Right lung (tissue), 5 donors: Measurements from ENCODE around the gene MPND. TPM values are rescaled to one million over a fixed set of nuclear protein-coding genes. Genes with fewer than 3 reads are reported as not detected.

Source experiments
- DNase-seq, 2 donors: peaks; one replicate each; pipeline ENCODE4 v3.0.0-alpha.2; 2013
- polyA plus RNA-seq, 5 donors: library from polyadenylated mRNA; unstranded; fragments of 120-200 nt; gene quantifications; one replicate each; pipeline versions ENCODE4 v1.2.1 to v1.2.3, GENCODE V29; 2013; ENCODE audit warnings: inconsistent platforms in 1 of 5, low replicate concordance in 1 of 5; ENCODE audit not compliant: insufficient read length in 5 of 5, insufficient read depth in 1 of 5

MPND gene
- polyA plus RNA-seq, 5 donors, result 14.7 to 27.8 (median 20.8) TPM

DNA sequence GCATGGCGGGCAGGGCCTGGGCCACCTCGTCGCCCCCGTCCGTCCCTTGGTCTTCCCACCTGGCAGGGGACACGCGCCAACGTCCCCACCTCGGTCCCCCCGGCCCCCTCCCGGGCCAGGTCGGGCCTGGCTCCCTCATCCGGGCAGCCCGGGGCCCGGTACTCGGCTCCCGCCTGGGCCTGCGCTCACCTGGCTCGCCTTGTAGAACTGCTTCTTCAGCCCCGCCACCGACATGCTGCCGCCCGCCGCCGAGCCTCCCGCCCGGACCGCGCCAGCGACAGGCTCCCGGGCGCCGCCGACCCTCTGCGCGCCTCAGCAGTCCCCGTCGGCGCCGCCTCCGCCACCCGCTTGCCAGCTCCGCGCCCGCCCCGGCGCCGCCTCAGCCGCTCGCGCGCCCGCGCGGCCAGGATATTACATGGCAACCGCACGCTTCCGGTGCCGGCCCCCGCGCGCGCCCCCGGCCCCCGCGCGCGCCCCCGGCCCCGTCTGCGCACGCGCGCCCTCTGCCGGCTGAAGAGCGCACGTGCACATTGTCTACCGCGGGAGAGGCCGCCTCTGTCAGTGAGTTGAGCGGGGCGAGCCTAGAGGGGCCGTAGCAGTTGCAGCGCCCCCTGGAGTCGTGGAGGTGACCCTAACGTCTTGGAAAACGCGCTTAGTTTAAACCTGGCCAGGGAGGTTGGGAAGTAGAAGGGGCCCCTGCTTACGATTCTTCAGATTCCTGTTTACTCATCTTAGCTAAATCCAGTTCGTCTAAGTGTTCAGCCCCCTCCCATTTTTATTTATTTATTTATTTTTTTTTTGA, 57.0 kb downstream of the MPND start, which contains the start of gene SH3GL1:
TSS of gene SH3GL1 (minus strand) at position 413 of the 802 bp plus-strand sequence. CDS start at position 234, 179 bp downstream.
- peak; percentile 88 to 89 for DNase-seq

DNA sequence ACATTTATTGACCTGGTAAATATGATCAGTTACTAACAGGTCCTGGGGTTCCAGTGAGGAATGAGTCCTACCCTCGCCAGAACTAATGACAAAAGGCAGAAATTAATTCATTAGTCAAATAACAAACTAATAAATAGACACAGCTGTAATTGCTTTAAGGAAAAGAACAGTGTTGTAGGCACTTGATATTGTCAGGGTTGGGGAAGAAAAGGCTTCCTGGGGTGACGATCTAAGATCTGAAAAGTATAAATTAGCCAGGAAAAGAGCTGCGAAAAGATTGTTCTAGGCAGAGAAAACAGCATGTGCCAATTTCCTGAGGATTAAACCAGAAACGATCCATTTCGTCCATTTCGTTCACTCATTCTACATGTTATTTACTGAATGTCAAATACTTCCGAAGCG, 58.4 kb downstream of the MPND start:
- no peak for DNase-seq

DNA sequence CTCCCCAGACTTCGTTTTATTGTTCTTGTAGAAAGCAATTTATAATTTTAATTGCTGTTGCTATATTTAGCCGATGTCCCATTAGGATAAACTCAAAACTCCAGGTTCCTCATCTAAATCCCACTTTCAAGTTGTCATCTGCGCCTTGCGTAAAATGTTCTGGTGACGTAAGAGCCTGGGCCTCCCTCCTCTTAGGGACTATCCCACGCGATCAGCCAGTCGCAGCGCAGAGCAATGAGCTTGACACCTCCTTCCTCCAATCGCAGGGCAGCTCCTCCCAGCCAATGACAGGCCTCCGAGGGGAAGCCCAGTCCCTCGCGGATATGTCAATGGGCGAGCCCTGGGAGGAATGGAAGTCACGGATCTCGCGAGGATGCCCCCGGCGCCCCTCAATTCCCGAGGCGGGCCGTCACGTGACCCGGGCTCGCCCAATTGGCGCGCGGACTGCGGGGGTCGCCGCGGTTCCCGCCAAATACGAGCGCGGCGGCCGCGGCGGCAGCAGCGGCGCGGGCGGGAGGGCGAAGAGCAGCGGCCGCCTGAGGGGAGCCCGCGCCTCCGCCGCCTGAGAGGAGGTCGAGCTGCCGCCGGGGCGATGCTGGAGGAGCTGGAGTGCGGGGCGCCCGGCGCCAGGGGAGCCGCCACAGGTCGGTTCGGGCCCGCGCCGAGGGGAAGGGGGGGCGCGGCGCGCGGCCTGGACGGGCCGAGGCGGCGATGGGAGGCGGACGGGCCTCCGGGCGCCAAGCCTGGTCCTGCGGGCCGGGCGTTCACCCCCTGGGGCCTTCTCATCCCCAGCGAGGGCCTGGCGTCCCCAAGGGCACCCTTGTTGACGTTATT, 59.0 kb downstream of the MPND start, which contains the start of gene CHAF1A:
TSS of gene CHAF1A (plus strand) at position 470 of the 834 bp plus-strand sequence. CDS start at position 593, 123 bp downstream.
- DNase-seq, result peak; percentile 99

DNA sequence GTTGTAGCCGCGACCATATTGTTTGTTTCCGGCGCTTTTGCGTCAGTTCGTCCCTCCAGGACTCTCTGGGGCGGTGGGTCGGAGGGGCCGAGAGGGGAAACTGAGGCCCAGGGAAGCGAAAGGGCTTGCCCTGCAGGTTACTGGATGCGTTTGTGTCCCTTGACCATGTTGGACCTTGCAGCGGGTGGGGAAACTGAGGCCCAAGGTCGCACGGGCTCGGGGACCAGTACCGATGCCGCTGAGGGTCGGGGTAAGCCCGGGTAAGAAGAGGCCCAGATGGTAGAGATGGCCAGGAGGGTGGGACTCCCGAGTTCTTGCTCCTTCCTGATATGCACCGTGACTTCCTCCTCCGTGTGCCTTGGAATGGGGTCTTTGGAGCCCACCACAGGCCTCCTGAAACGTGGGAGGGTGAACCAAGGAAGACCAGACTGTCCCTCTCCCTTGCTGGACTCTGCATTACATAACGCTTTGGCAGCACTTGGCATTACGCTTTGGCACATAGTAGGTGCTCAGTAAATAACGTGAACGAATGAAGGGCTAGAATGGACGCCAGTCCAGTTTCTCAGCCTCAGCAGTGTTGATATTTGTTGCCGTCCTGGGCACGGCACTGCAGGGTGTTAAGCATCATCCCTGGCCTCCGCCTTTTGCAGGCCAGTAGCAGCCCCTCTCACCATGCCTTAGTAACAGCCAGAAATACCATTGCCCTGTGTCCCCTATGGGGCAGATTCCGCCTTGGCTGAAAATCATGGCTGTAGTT, 59.8 kb downstream of the MPND start:
- no peak for DNase-seq

DNA sequence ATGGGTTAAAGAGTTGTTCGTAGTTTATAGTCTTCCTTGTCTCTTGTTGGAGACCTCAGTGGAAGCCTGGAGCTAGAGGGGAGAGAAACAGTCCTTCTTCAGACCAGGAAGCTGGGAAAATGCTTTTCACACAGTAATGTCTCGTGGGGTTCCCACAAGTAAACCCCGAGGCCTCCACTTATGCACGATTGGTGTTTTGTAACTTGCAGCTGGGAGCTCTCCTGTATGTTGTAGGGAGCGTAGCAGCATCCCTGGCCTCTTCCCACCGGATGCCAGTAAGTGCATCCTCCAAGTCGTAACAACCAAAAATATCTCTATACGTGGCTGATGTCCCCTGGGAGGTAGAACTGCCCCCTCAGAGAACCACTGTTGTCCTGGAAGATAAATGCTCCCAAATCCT, 62.6 kb downstream of the MPND start:
- DNase-seq, result no peak

DNA sequence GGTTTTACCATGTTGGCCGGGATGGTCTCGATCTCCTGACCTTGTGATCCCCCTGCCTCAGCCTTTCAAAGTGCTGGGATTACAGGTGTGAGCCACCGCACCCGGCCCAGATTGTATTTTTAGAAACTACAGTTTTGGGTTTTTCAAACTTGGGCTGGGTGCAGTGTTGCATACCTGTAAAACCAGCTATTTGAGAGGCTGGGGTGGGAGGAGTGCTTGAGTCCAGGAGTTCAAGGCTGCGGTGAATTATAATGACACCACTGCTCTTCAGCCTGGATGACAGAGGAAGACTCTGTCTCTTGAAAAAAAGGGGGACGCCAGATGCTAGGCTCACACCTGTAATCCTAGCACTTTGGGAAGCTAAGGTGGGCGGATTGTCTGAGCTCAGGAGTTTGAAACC, 63.3 kb downstream of the MPND start:
- DNase-seq, result no peak

DNA sequence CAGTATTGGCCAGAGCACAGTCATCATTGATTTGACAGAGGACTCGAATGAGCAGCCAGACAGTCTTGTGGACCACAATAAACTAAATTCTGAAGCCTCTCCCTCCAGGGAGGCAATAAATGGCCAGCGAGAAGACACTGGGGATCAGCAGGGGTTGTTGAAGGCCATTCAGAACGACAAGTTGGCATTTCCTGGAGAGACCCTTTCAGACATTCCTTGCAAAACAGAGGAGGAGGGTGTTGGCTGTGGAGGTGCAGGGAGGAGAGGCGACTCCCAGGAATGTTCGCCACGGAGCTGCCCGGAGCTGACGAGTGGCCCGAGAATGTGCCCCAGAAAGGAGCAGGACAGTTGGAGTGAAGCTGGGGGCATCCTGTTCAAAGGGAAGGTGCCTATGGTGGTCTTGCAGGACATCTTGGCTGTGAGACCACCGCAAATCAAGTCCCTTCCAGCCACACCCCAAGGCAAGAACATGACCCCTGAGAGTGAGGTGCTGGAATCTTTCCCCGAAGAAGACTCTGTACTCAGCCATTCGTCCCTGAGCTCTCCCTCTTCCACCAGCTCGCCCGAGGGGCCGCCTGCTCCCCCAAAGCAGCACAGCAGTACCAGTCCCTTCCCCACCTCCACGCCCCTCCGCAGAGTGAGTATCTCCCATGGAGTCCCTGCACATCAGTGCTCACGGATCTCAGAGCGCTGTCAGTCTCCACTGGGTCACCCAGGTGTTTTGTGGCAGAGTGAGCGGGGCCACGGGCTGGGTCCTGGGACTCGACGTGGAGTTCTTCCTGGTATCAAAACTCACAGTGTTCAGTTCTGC, 66.0 kb downstream of the MPND start:
- no peak for DNase-seq

Other genes with a start within 250 kb of the MPND start
- 100 to 1,000 TPM in 2 of 5 donors, 10 to 100 TPM in 3; 81.0 to 160 (median 98.8) TPM for gene MAP2K2, start 219.4 kb upstream of the MPND start, polyA plus RNA-seq
- gene CREB3L3, start 189.9 kb upstream of the MPND start, polyA plus RNA-seq, result under 1 TPM in 1 of 5 donors, not detected in 4; 0.16 TPM
- gene SIRT6, start 161.0 kb upstream of the MPND start, polyA plus RNA-seq, result 10 to 100 TPM; 15.5 to 29.9 (median 18.3) TPM
- 1 to 10 TPM in 3 of 5 donors, under 1 TPM in 2; 0.73 to 3.1 (median 1.1) TPM for gene ANKRD24, start 160.9 kb upstream of the MPND start, polyA plus RNA-seq
- 1 to 10 TPM in 2 of 5 donors, under 1 TPM in 3; 0.40 to 1.3 (median 0.87) TPM for gene EBI3, start 114.0 kb upstream of the MPND start, polyA plus RNA-seq
- 10 to 100 TPM; 14.4 to 23.7 (median 17.6) TPM for gene YJU2, start 96.5 kb upstream of the MPND start, polyA plus RNA-seq
- 1 to 10 TPM in 1 of 5 donors, under 1 TPM in 4; 0.23 to 6.4 (median 0.30) TPM for gene SHD, start 64.3 kb upstream of the MPND start, polyA plus RNA-seq
- gene TMIGD2, start 41.2 kb upstream of the MPND start, polyA plus RNA-seq, result under 1 TPM; 0.37 to 0.63 (median 0.43) TPM
- gene FSD1, start 39.0 kb upstream of the MPND start, polyA plus RNA-seq, result 1 to 10 TPM in 4 of 5 donors, under 1 TPM in 1; 0.94 to 2.3 (median 1.9) TPM
- gene STAP2, start 4.7 kb upstream of the MPND start, polyA plus RNA-seq, result 10 to 100 TPM; 29.1 to 40.3 (median 33.3) TPM
- gene SH3GL1, start 57.0 kb downstream of the MPND start, polyA plus RNA-seq, result 100 to 1,000 TPM in 1 of 5 donors, 10 to 100 TPM in 4; 64.8 to 131 (median 87.4) TPM
- 10 to 100 TPM; 16.8 to 29.1 (median 24.7) TPM for gene CHAF1A, start 59.1 kb downstream of the MPND start, polyA plus RNA-seq
- gene UBXN6, start 114.2 kb downstream of the MPND start, polyA plus RNA-seq, result 100 to 1,000 TPM in 1 of 5 donors, 10 to 100 TPM in 4; 68.2 to 133 (median 89.3) TPM
- 10 to 100 TPM; 59.1 to 97.0 (median 77.2) TPM for gene HDGFL2, start 128.7 kb downstream of the MPND start, polyA plus RNA-seq
- 1 to 10 TPM in 3 of 5 donors, under 1 TPM in 2; 0.75 to 1.4 (median 1.1) TPM for gene PLIN4, start 174.9 kb downstream of the MPND start, polyA plus RNA-seq
- 1 to 10 TPM; 1.8 to 3.1 (median 1.8) TPM for gene PLIN5, start 191.7 kb downstream of the MPND start, polyA plus RNA-seq
- gene LRG1, start 196.5 kb downstream of the MPND start, polyA plus RNA-seq, result 1 to 10 TPM in 3 of 5 donors, under 1 TPM in 2; 0.64 to 1.1 (median 1.0) TPM
- gene SEMA6B, start 216.1 kb downstream of the MPND start, polyA plus RNA-seq, result 1 to 10 TPM; 2.1 to 5.2 (median 2.8) TPM